Islet precursor cell (in vitro differentiated cells): Measurements from ENCODE around the gene DUSP15.
A peak's percentile ranks its signal among the peaks of the same experiment; 100 is the strongest.

Source experiments
- DNase-seq: peaks from one replicate; pipeline ENCODE4 v3.0.0-alpha.2; 2018

The DUSP15 gene

GRCh38 chr20:31869942-31870725 is at the start of gene DUSP15, which contains the start of gene TTLL9:
DUSP15 (minus strand) TSS chr20:31870527; CDS start chr20:31870337, 190 bp downstream.
TTLL9 (plus strand) TSS chr20:31870634; CDS start chr20:31871127, 493 bp downstream.
- peak; percentile 67 for DNase-seq

- DNase-seq: no peak
These were observed 49.3 kb upstream of the DUSP15 start for GRCh38 chr20:31919410-31920155.

DNA sequence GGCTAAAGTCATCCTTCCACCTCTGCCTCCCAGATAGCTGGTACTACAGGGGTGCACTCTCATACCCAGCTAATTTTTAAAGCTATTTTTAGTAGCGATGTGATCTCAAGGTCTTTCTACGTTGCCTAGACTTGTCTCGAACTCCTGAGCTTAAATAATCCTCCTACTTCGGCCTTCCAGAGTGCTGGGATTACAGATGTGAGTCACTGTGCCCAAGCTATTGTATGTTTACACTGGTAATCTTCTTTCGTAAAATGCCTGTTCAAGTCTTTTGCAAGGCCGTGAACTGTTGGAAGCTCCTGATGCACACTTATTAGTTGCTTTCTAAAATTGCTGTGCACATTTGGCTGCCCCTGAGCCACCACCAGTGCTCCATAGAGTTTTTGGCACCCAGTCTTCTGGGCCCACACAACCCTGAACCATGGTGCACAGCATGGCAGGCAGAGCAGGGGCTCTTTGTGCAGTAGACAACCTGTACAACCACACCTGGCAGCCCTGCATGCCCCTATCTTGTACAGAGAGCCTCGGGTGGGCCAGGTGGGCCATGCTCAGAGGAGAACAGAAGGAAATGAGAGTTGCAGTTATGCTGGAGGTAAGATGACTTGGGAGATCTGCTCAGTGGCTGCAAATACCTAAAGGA is 48.3 kb upstream of the DUSP15 start:
- DNase-seq: no peak

DNA sequence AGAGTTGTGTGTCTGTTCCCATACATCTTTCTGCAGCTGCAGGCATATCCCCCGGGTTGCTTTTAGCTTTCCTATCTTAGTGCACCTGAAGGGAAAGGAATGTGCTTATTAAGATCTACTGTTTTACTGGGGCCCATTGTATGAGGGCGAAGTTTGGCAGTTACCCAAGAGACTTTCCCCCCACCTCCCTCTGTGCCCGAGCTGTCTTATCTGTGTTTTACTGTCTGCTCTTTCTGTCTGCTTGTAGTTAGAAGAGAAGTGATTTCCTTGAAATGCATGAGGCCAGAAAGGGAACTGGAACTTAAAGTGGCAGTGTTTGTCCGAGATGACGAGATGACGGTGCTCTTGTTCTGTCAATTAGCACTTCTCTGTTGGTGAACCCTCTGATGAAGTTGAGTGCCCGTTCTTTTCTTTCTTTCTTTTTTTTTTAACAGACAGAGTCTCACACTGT is 47.7 kb upstream of the DUSP15 start:
- DNase-seq: peak; percentile 42

DNA sequence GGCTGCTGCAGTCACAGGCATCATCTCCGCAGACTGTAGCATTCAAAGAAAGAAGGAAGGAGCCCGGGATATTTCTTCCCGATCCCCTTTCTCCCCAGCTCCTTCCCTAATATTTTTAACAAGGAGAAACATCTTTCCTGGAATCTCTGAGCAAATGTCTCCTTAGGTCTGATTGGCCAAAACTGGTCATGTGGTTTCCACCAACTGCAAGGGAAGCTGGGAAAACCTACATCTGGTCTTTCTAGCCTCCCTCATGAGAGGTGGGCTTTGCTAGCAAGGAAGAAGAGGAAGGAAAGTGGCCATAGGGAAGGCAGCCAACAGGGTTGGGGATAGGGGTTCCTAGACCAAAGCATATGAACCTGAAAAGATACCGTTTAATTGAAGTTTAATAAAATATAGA is 46.4 kb upstream of the DUSP15 start:
- peak; percentile 15 for DNase-seq

DNA sequence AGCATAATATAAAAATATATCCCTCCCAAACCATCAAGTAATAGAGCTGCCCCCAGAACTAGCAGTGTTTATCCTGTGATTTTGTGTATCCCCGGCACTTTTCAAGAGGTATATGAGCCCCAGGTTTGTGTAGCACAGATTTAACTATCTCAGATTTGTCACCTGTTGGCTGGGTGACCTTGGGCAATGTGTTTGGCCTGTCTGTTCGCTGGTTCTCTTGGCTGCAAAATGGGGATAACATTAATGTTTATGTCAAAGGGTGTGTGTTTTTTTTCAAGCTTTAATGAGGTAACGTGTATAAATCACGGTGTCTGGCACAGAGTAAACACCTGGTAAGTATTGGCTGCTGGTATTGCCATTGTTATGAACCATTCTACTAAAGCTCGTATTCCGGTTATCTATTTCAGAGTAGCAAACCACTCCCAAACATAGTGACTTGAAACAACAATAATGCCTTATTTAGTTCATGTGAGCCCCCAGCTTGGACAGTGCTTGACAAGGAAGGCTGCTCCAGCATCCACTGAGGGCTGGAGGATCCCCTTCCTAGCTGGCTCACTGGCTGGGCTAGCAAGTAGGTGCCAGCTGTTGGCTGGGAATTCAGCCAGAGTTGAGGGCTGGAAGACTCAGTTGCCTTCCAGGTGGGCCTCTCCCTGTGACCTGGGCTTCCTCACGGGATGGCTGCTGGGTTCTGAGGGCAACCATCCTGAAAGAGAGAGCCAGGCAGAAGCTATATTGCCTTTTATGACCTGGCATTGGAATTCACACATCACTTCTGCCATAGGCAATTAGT is 45.4 kb upstream of the DUSP15 start:
- DNase-seq: peak; percentile 22

DNA sequence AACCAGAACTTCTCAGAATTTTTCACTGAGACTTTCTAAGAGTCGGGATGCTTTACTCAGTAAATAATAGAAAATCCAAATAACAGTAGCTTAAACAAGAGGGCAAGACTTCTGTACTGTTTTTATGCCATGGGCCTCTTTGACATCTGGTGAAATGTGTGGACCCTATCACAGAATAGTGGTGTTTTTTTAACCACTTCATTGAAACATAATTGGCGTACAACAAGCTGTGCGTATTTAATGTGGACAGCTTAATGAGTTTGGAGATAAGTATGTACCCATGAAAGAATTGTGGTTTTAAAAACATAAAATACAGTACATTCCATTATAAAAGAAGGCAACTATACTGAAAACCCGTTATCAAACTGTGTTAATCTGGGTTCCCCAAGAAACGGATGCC is 43.8 kb upstream of the DUSP15 start:
- no peak for DNase-seq

- peak; percentile 53 for DNase-seq
These were observed 43.3 kb upstream of the DUSP15 start for GRCh38 chr20:31913431-31914157.

DNA sequence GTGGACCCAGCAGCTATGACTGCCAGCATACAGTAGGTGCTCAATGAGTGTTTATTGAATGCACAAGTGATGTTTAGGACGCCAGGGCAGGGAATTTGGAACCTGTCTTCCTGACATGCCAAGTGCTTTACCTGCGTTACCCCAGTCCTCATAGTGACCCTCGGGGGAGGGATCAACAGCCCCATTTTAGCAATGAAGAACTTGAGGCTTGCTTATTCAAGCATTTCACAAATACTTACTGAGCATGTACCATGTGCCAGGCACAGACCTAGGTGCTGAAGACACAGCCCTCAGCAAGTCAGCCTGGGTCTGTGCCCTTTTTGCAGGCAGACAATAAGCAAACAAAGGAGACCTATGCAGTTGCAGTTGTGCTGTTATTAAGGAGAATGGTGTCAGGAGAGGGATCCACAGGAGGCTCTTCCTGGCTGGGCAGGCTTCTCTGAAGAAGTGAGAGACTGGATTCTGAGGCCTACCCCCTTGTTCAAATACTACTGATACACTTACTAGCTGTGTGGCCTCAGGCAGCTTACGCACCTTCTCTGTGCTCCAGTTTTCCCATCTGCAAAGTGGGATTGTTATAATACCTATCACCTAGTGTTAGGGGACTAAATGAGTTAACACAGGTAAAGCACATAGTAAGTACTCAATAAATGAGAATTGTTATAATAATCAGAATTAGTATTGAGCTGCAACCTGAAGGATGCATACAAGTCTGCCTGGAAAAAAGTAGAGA is 39.9 kb upstream of the DUSP15 start:
- DNase-seq: peak; percentile 35

DNA sequence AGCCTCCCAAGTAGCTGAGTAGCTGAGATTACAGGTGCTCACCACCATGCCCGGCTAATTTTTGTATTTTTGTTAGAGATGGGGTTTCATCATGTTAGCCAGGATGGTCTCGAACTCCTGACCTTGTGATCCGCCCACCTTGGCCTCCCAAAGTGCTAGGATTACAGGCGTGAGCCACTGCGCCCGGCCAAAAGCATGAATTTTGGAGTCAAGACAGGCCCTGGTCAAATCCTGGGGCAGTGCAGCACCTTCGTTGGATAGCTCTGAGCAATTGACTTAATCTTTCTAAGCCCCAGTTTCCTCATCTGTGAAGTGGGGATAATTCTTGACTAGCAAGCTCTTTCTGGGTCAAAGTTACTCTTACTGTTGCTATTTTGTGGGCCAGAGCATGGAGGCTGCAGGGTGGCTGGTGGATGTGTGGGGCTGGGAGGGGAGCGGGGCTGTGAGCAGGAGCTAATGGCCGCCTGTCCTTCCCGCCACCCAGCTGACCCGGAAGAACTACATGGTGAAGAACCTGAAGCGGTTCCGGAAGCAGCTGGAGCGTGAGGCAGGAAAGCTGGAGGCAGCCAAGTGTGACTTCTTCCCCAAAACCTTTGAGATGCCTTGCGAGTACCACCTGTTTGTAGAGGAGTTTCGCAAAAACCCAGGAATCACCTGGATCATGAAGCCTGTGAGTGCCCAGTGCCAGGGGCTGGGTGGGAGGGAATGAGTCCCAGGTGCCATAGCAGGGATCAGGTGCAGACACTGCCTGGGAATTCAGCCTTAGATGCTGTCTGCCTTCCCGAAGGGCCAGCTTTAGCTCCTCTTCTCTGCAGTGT is 39.1 kb upstream of the DUSP15 start:
- DNase-seq: no peak

DNA sequence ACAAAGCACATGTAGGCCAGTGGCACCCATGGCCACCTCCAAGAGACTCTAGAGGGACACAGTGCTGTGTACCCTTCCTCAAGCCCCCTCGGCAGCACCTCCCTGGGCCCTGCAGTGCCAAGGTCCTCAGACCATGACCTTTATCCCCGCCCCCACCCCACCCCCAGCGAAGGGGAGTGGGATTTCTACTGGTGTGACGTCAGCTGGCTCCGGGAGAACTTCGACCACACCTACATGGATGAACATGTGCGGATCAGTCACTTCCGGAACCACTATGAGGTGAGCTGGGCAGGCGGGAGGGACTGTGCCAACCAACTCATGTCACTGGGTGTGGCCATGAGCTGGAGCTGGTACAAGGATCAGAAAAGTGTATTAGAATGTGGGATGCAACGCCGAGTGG is 38.1 kb upstream of the DUSP15 start:
- DNase-seq: peak; percentile 42

DNA sequence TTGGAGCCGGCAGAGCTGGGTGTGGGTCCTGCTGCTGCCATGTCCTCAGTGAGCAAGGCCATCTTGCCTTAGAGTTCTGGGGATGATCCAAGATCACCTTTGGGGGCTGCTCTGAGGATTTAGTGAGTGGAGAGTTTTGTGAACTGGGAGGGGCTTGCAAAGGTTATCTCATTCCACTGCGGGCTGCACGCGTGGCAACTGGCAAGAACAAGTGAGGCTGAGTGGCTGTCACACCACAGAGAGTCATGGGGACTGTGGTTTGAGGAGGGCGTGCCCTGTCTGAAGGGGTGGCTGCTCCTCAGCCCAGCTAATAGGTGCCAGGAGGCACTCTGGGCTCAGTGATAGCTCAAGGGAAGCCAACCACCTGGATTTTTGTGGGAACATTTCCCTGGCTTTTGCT is 37.7 kb upstream of the DUSP15 start:
- DNase-seq: peak; percentile 43

- DNase-seq: no peak
These were observed 36.7 kb upstream of the DUSP15 start for GRCh38 chr20:31907046-31907445.

GRCh38 chr20:31906001-31906400 is 35.7 kb upstream of the DUSP15 start:
- peak; percentile 37 for DNase-seq

DNA sequence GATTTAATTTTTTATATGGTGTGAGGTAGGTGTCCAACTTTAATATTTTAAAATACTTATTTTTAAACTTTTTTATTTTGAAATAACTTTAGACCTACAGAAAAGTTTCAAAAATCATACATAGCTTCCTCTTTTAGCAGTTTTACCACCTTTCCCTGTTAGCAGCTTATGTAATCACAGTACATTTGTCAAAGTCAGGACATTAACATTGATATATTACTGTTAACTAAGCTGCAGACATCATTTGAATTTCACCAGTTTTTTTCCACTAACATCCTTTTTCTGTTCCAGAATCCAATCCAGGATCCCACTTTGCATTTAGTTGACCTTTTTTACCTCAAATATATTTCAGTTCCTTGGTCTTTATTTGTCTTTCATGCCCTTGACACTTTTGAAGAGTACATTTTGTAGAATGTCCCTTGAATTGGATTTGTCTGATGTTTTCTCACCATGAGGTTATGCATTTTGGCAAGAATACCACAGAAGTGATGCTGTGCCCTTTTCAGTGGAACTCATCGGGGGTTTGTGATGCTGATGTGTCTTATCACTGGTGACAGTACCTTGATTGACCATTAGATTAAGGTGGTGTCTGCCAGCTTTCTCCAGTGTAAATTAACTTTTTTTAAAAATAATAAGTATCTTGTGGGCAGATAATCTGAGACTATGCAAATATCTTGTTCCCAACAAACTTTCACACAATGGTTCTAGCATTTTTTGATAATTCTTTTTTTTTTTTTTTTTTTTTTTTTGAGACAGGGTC is 33.5 kb upstream of the DUSP15 start:
- DNase-seq: no peak

GRCh38 chr20:31901615-31902014 is 31.3 kb upstream of the DUSP15 start:
- peak; percentile 16 for DNase-seq

DNA sequence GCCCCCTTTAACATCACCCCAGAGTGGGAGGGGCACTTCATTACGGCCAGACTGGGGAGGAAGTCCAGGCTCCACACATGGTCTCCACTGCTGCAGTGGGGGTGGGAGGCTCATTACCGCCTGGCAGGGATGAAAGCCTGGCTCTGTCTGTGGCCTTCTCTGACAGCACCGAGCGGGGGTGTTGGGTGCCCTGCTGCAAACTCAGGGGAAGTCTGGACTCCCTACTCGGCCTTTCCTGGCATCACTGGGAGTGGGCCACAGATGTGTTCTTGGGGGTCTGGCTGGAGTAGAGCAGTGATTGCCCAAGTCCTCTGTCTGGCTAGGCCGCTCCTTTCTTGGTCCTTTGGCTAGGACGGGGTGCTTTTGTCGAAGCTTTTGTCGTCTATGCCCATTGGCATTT is 27.2 kb upstream of the DUSP15 start:
- peak; percentile 40 for DNase-seq

GRCh38 chr20:31896049-31896448 is 25.7 kb upstream of the DUSP15 start:
- DNase-seq: peak; percentile 29

DNA sequence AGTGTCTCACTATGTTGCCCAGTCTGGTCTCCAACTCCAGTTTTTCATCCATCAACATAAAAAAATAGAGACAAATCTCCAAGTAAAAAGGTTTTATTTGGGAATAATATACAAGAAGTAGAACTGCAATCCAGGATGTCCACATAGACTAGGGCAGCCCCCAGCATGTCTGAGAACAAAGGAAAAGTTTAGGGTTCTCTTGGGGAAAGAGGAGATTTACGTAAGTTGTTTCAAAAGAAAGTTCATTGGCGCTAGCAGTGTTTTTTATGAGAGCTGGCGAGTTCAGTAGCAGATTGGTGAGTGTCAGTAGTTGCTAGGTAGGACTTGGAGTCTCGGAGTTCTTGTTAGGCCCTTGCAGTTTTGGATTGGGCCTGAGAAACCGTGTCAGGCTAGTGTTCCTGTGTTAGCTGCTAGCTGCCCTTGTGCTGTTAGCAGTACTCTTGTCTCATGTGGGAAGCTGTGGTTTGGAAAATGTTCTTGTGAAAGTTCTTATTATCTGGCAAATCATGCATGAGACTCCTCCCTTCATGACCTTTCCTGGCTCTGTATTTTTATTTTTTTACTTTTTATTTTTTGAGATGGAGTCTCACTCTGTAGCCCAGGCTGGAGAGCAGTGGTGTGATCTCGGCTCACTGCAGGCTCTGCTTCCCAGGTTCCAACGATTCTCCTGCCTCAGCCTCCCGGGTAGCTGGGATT is 24.8 kb upstream of the DUSP15 start:
- peak; percentile 57 for DNase-seq
